ENCODE results near the gene DDX47.
"Not testable (repeated sequence)": the region's sequence is repeated elsewhere in the genome, so short reads cannot be mapped to it uniquely, and the experiment has no call there.

DNA sequence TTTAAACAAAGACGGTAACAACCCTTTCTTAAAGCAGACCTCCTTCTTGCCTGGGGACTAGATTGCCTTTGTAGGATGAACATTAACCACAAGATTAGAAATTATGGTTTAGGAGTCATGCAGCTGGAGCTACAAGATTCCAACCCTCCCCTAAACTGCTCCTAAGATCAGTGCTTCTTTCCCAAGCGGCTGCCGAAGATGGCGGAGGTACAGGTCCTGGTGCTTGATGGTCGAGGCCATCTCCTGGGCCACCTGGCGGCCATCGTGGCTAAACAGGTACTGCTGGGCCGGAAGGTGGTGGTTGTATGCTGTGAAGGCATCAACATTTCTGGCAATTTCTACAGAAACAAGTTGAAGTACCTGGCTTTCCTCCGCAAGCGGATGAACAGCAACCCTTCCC lies 62.2 kb downstream of the DDX47 start:
- TF ChIP-seq, protein P1, sequence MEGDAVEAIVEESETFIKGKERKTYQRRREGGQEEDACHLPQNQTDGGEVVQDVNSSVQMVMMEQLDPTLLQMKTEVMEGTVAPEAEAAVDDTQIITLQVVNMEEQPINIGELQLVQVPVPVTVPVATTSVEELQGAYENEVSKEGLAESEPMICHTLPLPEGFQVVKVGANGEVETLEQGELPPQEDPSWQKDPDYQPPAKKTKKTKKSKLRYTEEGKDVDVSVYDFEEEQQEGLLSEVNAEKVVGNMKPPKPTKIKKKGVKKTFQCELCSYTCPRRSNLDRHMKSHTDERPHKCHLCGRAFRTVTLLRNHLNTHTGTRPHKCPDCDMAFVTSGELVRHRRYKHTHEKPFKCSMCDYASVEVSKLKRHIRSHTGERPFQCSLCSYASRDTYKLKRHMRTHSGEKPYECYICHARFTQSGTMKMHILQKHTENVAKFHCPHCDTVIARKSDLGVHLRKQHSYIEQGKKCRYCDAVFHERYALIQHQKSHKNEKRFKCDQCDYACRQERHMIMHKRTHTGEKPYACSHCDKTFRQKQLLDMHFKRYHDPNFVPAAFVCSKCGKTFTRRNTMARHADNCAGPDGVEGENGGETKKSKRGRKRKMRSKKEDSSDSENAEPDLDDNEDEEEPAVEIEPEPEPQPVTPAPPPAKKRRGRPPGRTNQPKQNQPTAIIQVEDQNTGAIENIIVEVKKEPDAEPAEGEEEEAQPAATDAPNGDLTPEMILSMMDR (IDR thresholded peaks at IDR 0.05), result not testable (repeated sequence)
- TF ChIP-seq POLR2AphosphoS5 (IDR thresholded peaks at IDR 0.05; ENCODE audit: low read depth, low read length); TCF7L2 (IDR thresholded peaks at IDR 0.05; ENCODE audit: low read depth, low read length); SIN3A (IDR thresholded peaks at IDR 0.05; ENCODE audit: borderline replicate concordance, insufficient read depth, low read depth, low read length): not testable (repeated sequence)
- TF ChIP-seq, protein P2, sequence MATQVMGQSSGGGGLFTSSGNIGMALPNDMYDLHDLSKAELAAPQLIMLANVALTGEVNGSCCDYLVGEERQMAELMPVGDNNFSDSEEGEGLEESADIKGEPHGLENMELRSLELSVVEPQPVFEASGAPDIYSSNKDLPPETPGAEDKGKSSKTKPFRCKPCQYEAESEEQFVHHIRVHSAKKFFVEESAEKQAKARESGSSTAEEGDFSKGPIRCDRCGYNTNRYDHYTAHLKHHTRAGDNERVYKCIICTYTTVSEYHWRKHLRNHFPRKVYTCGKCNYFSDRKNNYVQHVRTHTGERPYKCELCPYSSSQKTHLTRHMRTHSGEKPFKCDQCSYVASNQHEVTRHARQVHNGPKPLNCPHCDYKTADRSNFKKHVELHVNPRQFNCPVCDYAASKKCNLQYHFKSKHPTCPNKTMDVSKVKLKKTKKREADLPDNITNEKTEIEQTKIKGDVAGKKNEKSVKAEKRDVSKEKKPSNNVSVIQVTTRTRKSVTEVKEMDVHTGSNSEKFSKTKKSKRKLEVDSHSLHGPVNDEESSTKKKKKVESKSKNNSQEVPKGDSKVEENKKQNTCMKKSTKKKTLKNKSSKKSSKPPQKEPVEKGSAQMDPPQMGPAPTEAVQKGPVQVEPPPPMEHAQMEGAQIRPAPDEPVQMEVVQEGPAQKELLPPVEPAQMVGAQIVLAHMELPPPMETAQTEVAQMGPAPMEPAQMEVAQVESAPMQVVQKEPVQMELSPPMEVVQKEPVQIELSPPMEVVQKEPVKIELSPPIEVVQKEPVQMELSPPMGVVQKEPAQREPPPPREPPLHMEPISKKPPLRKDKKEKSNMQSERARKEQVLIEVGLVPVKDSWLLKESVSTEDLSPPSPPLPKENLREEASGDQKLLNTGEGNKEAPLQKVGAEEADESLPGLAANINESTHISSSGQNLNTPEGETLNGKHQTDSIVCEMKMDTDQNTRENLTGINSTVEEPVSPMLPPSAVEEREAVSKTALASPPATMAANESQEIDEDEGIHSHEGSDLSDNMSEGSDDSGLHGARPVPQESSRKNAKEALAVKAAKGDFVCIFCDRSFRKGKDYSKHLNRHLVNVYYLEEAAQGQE (IDR thresholded peaks at IDR 0.05; ENCODE audit: insufficient read depth in 1 of 2, low read depth in 2 of 2, low read length in 1 of 2), result not testable (repeated sequence)
